Measurements from ENCODE around the gene AP3B1. TPM values are rescaled to one million over a fixed set of nuclear protein-coding genes. Genes with fewer than 3 reads are reported as not detected.
A peak's percentile ranks its signal among the peaks of the same experiment; 100 is the strongest.

AP3B1 gene
- total and polyA plus RNA-seq, 2 experiments from 2014 or later, result 32.1 to 46.3 TPM

DNA sequence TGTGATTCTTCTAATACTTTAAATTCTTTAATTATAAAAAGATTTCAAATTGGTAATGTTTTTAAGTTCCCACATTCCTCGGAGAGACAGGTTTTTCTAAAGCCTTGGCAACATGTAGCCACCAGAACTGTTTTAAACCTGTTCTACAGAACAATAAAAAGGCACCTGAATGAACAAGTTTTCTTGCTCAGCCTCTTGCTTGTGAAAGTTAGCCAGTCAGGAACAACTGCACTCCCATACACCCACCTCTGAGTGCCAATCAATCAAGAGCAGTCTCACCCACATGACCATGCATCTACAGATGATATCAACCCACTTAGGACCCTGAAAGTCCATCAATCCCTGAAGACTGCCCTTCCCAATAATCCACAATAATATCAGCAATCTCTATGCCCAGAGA, 62.3 kb downstream of the AP3B1 start:
- TF ChIP-seq EZH2 (IDR thresholded peaks at IDR 0.05; ENCODE audit: low read depth, unreplicated experiment), result no peak
- DNase-seq (ENCODE audit: low spot score) (no peak), ATAC-seq (no peak)
- H3K27me3 Mint-ChIP-seq (ENCODE audit: insufficient read depth, low read depth, poor library complexity), result no peaks in the 10 kb centered on the region
- Histone ChIP-seq H4K20me1 (replicated peaks; ENCODE audit: insufficient read depth) (no peaks in the 10 kb centered on the region), H3K4me2 (no peak overlapping the region), H3K4me1 (ENCODE audit: insufficient read depth) (no peaks in the 10 kb centered on the region), H3K79me2 (replicated peaks; ENCODE audit: insufficient read depth) (no peaks in the 10 kb centered on the region), H3K27ac (ENCODE audit: low read depth) (no peak overlapping the region), H3F3A (replicated peaks; ENCODE audit: low read depth) (no peaks in the 10 kb centered on the region), H3K9me2 (ENCODE audit: insufficient read depth) (no peaks in the 10 kb centered on the region), H3K36me3 (ENCODE audit: insufficient read depth) (no peaks in the 10 kb centered on the region), H3K4me3 (no peak overlapping the region), H3K27me3 (ENCODE audit: insufficient read depth) (no peaks in the 10 kb centered on the region), H2AFZ (no peak overlapping the region)
- no peak overlapping the region for H3K27ac Mint-ChIP-seq
- H3K36me3 Mint-ChIP-seq (ENCODE audit: low read depth), result no peaks in the 10 kb centered on the region; the same call in 2 of the 3 replicates
- H3K4me3 Mint-ChIP-seq, result no peak overlapping the region
- no peaks in the 10 kb centered on the region for H3K9me3 Mint-ChIP-seq
- no peaks in the 10 kb centered on the region for H3K4me1 Mint-ChIP-seq

DNA sequence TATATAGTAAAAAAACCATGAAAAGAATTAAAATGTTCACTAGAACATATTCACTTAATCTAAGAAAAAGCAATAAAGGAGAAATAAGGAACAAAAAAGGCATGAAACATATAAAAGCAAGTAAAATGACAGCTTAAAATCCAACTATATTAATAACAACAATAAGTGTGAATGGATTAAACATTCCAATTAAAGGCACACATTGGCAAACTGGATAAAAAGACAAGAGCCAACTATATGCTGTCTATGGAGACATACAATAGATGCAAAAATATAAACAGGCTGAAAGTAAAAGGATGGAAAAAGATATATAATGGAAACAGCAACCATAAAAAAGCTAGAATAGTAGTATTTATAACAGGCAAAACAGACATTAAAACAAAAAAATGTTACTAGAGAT, 70.1 kb downstream of the AP3B1 start:
- peaks cover 23% of the 10 kb centered on the region for H3K36me3 Mint-ChIP-seq (ENCODE audit: low read depth)
- TF ChIP-seq, protein P1, sequence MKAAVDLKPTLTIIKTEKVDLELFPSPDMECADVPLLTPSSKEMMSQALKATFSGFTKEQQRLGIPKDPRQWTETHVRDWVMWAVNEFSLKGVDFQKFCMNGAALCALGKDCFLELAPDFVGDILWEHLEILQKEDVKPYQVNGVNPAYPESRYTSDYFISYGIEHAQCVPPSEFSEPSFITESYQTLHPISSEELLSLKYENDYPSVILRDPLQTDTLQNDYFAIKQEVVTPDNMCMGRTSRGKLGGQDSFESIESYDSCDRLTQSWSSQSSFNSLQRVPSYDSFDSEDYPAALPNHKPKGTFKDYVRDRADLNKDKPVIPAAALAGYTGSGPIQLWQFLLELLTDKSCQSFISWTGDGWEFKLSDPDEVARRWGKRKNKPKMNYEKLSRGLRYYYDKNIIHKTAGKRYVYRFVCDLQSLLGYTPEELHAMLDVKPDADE (IDR thresholded peaks at IDR 0.05), result no peak
- H3K27ac Mint-ChIP-seq, result no peak overlapping the region
- no peaks in the 10 kb centered on the region for H3F3A ChIP-seq (replicated peaks; ENCODE audit: low read depth)
- H3K9me2 ChIP-seq (ENCODE audit: insufficient read depth), result no peaks in the 10 kb centered on the region
- no peak overlapping the region for H2AFZ ChIP-seq
- H3K4me1 ChIP-seq (ENCODE audit: insufficient read depth), result no peaks in the 10 kb centered on the region
- no peak overlapping the region for H3K27ac ChIP-seq (ENCODE audit: low read depth)
- no peaks in the 10 kb centered on the region for H3K27me3 ChIP-seq (ENCODE audit: insufficient read depth)
- no peak overlapping the region for H3K4me3 ChIP-seq
- H3K4me2 ChIP-seq, result no peak overlapping the region
- H3K9me3 Mint-ChIP-seq, result peaks cover 2% of the 10 kb centered on the region; the same call in 2 of the 3 replicates
- no peaks in the 10 kb centered on the region for H3K27me3 Mint-ChIP-seq (ENCODE audit: insufficient read depth, low read depth, poor library complexity)
- no peaks in the 10 kb centered on the region for H3K79me2 ChIP-seq (replicated peaks; ENCODE audit: insufficient read depth)
- 0 out of 2 replicates have a peak, but pooled peaks cover 3% of the 10 kb centered on the region for H4K20me1 ChIP-seq (replicated peaks; ENCODE audit: insufficient read depth)
- DNase-seq (ENCODE audit: low spot score), result no peak
- peaks cover 4% of the 10 kb centered on the region; the same call in 1 of the 2 replicates for H3K36me3 ChIP-seq (ENCODE audit: insufficient read depth)
- H3K4me3 Mint-ChIP-seq, result no peak overlapping the region
- H3K4me1 Mint-ChIP-seq, result peaks cover 6% of the 10 kb centered on the region; the same call in 2 of the 3 replicates
- no peak for ATAC-seq

- Mint-ChIP-seq H3K36me3 (ENCODE audit: low read depth) (peaks cover 23% of the 10 kb centered on the region), H3K4me3 (no peak overlapping the region), H3K27me3 (ENCODE audit: insufficient read depth, low read depth, poor library complexity) (no peaks in the 10 kb centered on the region), H3K27ac (no peak overlapping the region; the same call in 1 of the 2 replicates), H3K9me3 (peaks cover 2% of the 10 kb centered on the region; the same call in 2 of the 3 replicates), H3K4me1 (peaks cover 6% of the 10 kb centered on the region; the same call in 2 of the 3 replicates)
- TF ChIP-seq, protein P1 (IDR thresholded peaks at IDR 0.05), result no peak
- TF ChIP-seq POLR2AphosphoS5 (IDR thresholded peaks at IDR 0.05; ENCODE audit: low read depth) (no peak), CTCF (conservative IDR thresholded peaks at IDR 0.05; ENCODE audit: low read depth in 2 of 2) (peak; percentile 21 to 51; a peak in 2 of 4 replicates), ZNF331 (CRISPR knock-in tag; IDR thresholded peaks at IDR 0.05; ENCODE audit: low read depth) (no peak), NANOG (IDR thresholded peaks at IDR 0.05; ENCODE audit: borderline replicate concordance) (no peak), CREB1 (CRISPR knock-in tag; IDR thresholded peaks at IDR 0.05; ENCODE audit: low read depth) (no peak), STAT1 (IDR thresholded peaks at IDR 0.05; ENCODE audit: unreplicated experiment) (no peak)
- no peaks in the 10 kb centered on the region for H3F3A ChIP-seq (replicated peaks; ENCODE audit: low read depth)
- ATAC-seq (peak; percentile 64), DNase-seq (ENCODE audit: low spot score) (peak; percentile 47)
- no peak overlapping the region for H3K4me2 ChIP-seq
- no peaks in the 10 kb centered on the region for H3K4me1 ChIP-seq (ENCODE audit: insufficient read depth)
- H3K27me3 ChIP-seq (ENCODE audit: insufficient read depth), result no peaks in the 10 kb centered on the region
- H4K20me1 ChIP-seq (replicated peaks; ENCODE audit: insufficient read depth), result 0 out of 2 replicates have a peak, but pooled peaks cover 3% of the 10 kb centered on the region
- no peak overlapping the region for H3K27ac ChIP-seq (ENCODE audit: low read depth)
- no peak overlapping the region for H3K4me3 ChIP-seq
- H3K9me2 ChIP-seq (ENCODE audit: insufficient read depth), result no peaks in the 10 kb centered on the region
- H3K36me3 ChIP-seq (ENCODE audit: insufficient read depth), result peaks cover 4% of the 10 kb centered on the region; the same call in 1 of the 2 replicates
- no peaks in the 10 kb centered on the region for H3K79me2 ChIP-seq (replicated peaks; ENCODE audit: insufficient read depth)
- no peak overlapping the region for H2AFZ ChIP-seq
Observed at GRCh38 chr5:78221964-78222451, 72.5 kb downstream of the AP3B1 start.

All from GM23338 (cell line).